Brain pericyte (primary cell): ENCODE measurements around the gene CLIC1.

ENCODE experiments used
- DNase-seq: peaks from one replicate; pipeline ENCODE4 v3.0.0-alpha.2; 2012; ENCODE audit warnings: low read depth, low spot score

The CLIC1 gene

DNA sequence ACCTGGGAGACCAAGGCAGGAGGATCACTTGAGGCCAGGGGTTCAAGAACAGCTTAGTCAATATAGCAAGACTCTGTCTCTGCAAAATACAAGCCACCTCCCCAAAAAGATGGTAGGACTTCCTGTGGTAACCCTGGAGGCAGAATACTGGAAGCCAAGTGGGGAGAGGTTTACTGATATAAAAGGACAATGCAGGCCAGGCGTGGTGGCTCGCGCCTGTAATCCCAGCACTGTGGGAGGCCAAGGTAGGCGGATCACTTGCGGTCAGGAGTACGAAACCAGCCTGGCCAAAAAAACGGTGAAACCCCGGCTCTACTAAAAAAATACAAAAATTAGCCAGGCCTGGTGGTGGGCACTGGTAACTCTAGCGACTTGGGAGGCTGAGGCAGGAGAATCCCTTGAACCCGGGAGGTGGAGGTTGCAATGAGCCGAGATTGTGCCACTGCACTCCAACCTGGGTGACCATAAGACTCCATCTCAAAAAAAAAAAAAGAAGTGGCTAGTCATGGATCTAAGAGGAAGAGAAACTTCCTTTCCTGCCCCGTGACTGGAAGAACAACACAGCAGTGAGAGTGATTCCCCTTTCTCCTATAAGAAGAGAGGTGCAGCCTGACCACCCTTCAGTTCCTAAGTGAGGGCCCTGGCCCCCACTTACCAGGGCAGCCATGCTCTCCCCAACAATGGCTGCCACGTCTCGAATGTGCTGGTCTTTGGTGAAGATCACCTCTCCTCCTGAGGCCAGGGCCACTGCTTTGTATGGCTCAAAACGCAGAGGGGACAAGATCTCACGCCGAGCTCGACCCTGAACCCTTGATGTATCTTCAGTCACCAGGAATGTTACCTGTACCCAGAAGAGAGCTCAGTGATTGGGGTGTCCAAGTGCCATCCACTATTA, 32.3 kb upstream of the CLIC1 start:
- DNase-seq: no peak

DNA sequence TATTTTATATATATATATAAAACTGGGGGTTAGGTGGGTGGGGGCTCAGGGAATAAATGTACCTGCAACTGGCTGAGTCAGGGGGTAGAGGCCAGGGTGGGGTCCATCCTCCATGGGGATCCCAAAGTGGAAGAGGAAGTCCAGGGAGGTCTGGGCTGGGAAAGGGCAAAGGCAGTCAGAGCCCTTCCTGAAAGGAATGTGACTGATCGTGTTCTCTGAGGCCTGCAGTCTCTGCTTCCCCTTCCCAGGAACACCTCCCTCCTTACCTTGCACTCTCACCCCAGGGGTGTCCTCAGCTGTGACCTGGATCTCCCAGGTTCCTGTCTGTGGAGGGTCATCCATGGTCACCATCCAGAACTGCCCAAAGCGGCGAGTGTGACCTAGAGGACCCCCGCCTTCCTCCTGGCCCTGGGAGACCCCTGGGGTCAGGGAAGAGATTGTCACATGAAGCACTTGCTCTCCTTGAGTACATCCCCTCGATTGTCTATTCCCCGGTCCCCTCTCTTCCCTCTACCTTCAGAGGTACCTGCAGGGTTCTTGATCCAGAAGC, 30.8 kb upstream of the CLIC1 start:
- no peak for DNase-seq

DNA sequence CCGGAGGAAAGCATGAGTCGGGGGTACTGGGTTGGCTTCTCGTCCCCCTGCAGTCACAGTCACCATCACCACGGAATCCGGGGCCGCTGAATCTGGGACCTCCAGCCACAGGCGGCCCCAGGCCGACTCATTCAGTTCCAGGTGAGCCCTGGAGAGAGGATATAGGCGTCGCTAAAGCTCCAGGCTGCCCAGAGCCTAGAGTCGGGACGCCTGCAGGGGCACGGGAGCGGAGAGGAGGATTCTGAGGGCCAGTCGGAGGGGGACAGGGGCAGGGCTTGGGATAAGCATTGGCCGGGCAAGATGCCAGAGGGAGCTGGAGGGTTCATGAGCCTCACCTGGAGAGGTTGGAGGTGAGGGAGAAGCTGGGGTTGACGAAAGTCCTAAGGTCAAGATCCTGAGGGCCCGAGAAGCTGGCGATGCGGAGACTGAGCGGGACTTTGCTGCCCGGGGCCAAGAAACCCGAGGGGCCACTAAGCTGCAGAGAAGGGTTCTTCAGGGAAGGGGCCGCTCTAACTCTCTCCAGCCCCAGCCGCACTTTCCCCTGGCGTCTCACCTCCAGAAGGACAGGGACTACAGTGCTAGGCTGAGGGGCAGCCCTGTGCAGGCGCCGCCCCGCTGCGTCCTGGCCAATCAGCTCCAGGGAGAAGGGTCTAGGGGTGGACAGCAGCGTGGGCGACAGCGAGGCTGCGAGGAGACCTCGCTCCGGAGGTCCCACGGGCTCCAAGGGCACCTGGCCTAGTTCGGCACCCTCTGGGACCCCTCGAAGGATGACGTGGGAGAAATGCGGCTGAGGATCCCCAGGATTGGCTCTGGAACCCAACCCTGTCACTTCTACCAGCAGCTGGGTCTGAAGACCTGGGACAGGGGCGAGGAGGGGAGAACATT, 29.8 kb upstream of the CLIC1 start:
- no peak for DNase-seq

DNA sequence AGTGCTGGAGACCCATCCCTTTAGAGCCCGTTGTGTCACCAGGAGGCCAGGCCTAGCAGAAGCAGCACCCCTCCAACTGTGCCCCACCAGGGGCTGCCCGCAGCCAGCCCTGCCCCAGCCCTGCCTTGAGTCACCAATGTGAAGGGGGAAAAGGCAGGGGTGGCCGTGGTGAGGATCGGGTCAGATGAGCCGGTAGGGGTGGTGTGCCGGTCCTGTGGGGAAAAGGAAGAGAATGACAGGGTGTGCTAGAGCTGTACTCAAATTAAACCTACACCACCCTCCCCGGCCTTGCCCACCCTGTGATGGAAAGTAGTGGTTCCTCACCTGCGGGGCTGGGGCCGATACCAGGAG, 29.2 kb upstream of the CLIC1 start:
- DNase-seq: no peak

DNA sequence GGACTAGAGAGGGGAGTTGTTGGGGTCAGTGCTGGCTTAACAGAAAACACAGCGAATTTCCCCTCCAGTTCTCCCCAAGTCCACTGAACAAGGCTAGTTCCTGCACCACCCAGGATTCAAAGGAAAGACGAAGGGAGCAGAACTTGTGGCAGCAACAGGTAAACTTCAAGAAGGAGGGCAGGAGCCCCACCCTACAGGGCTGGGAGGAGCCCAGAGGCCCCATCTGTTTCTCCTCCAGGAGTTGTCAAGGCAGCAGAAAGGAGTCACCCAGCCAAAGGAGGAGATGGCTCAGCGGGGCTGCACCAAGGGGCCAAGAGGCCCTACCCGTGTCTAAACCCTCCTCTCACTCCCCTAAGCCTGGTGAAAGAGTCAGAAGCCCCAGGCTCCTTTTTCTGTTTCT, 27.9 kb upstream of the CLIC1 start:
- no peak for DNase-seq

DNA sequence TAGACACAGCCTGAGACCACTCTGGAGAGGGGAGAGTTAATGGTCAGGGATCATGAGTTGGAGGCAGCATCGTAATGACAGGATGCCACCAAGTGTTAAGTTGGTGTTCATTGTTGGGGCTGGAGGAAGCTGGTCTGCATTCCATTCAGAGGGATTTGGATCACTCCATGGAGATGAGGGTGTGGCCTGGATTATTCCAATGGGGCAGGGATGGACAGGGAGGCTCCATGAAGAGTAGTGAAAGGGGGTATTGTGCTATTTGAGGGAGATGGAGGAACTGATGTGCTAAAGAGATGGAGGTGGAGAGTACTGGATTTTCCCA, 27.2 kb upstream of the CLIC1 start:
- no peak for DNase-seq

DNA sequence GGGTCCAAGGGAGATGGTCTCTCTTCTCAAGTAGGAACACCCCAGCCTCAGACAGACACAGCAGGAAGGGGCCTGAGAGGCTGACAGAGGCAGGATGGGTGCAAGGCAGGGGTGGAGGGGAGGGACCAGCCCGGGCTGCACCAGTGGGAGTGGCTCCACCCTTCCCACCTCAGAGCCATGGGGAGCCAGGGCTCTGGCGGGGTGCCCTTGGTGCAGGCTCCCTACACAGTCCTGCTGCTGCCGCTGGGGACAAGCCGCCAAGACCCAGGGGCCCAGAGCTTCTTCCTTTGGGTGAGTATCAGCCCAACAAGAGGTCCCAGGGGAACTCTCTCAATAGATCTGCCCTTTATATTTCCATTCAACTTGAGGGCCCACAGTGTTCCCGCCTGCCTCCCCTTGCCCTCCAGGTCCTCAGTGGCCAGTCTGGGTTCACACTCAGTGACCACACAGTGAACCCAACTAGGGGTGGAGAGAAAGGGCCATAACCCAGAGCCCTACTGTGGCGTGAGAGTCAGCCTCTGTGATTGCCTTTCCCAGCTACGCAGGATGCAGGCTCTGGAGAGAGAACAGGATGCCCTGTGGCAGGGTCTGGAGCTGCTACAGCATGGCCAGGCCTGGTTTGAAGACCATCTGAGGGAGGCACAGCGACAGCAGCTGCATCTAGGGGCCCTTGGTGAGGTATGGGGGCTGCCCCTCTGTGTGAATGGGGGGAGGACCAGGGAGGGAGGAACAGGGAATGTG, 26.7 kb upstream of the CLIC1 start:
- no peak for DNase-seq

DNA sequence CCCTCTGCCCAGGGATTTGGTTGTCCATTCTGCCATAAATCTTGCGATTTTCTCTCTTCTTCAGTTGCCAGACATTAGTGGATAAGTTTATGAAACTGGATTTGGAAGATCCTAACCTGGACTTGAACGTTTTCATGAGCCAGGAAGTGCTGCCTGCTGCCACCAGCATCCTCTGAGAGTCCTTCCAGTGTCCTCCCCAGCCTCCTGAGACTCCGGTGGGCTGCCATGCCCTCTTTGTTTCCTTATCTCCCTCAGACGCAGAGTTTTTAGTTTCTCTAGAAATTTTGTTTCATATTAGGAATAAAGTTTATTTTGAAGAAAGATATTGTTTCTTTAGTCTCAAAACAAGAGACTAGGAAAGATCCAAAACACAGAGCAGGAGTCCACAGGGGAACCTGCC, 26.0 kb upstream of the CLIC1 start, which contains the start of gene SAPCD1:
Gene SAPCD1, plus strand, starts transcription at position 301 of the 400 bp plus-strand sequence. CDS start 399 bp downstream, outside the sequence.
- no peak for DNase-seq

DNA sequence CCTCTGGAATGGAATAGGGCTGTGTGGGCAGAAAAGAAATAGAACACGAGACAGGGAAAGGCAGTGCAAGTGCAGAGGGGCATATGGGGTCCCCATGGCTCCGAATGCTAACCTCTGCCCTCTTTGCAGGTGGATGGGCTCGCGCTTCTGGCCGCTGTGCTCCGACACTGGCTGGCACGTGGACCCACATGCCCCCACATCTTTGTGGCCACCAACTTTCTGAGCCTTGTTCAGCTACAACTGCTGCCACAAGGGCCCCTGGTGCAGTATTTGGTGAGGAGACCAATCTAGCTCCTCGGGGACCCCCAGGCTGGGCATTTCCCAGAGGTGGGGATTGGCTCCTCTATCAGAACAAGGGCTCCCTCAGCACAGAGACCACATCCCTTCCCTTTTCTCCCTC, 25.0 kb upstream of the CLIC1 start:
- DNase-seq: no peak

DNA sequence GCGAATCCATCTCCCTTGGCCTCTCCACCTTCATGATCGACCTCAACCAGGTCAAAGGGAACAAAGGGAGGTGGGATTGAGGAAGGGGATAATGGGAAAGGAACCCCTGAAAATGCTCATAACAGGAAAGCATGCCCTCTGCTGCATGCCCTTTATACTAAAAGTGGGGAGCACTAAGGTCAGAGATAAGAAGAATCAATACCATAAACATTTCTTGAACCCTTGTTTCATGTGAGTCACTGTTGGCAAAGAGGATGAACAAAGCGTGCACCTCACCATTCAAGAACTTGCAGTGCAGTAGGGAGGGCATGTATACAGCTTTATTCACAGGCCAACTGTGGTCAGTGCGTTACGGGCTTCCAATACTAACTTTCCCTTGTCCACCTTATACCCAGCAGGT, 24.5 kb upstream of the CLIC1 start:
- no peak for DNase-seq

DNA sequence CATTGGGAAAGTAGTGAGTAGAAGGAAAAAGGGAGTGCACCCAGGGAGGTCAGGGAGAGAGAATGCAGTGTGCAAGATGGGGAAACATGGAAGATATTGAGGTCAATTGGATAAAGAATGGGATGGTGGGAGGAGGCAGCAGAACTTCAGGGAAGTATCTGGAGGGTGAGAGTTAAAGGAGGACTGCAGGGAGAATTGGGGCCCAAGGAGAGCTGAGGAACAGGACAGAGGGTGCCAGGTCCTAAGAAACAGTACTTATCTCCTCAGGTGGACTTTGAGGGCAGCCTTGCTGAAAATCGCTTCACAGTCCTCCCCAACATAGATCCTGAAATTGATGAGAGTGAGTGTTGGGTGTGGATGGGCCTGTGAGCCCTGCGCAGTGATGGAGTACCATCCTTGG, 22.0 kb upstream of the CLIC1 start:
- DNase-seq: no peak

DNA sequence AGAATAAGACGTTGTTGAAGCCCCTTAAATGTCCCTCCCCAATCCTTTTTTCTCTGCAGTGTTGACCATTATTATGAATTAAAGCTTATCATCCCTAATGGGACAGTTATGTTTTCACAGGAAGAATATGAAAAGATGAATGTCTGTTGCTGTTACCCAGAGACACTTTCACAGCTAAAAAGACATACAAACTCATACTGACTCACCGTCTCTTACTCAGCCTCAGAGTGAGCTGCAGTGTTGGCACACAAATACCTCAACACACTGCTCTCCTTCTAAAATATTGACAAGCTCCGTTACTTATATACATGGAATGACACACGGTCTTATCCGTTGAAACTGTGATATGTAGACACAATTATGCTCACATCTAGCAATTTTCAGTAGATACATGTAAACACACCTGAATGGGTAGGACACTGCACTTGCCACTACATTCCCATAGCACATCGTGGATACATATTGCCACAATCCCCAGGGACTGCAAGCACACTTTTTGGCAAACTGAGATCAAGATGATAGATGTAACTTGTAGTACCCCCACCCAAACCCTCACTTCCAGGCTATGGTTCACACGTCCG, 16.5 kb upstream of the CLIC1 start:
- no peak for DNase-seq

DNA sequence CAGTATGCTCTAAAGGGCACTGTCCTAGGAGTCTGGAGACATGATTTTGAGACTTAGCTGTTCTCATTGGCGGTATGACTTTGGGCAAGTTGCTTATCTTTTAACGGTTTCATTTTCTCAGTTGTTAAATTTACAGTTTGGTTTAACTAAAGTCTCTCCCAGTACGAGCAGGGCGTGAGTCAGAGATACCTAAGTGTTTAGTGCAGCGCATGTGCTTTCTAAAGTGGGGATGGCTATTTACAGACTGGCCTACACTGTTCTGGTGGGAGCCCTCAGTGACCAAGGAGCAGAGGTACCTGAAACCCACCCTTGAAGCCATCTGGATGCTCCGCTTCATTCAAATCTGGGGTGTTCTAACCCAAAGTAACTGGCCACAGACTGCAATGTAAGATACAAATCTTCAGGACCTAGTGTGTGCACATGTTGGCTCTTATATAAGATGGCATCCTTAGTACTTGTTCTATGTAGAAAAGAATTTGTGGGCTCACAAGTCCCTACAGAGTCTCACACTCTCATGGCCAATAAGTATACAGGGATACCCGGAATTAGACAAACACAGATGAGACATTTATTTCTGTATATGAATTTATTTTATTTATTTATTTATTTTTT, 14.2 kb upstream of the CLIC1 start:
- DNase-seq: no peak

DNA sequence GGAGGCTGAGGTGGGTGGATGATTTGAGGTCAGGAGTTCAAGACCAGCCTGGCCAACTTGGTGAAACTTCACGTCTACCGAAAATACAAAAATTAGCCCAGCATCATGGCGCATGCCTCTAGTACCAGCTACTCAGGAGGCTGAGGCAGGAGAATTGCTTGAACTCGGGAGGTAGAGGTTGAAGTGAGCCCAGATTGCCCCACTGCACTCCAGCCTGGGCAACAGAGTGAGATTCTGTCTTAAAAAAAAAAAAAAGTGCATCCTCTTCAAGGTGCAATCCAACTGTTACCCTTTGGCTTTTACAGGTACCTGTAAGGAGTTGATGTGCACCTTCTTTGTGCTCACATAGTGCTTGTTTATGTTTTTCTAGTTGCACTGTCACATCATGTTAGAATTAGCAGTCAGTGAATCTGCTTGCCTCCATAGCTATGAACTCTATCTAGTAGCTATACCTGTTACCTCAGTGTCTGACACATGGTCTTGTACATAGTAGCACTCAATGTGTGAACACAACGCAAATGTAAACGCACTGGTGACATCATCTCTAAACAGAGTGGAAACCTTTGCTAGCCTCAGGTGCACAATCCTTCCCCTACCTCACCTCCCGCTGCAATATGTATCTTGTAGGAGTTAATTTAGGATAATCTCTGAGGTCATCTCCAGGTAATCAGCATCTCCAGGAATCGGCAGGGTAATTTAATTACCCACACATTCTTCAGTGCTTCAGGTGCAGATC, 13.1 kb upstream of the CLIC1 start:
- no peak for DNase-seq

DNA sequence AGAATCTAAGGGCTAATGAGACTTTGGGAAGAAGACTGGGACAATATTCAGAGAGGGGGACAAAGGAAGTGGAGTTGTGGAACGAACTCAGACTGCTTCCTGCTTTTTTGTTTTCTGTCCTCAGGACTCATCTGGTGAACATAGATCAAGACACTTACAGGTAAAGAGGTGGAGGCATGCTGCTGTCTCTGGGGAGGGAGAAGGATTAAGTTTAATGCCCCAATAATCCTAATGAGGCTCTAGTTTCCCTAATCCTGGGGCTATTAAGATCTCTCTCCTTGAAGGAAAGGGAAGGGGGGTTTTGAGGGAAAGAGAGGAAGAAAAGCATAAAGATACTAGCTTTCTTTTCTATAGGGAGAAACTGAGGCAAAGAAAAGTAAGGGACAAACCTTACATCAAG, 8.1 kb upstream of the CLIC1 start:
- no peak for DNase-seq

DNA sequence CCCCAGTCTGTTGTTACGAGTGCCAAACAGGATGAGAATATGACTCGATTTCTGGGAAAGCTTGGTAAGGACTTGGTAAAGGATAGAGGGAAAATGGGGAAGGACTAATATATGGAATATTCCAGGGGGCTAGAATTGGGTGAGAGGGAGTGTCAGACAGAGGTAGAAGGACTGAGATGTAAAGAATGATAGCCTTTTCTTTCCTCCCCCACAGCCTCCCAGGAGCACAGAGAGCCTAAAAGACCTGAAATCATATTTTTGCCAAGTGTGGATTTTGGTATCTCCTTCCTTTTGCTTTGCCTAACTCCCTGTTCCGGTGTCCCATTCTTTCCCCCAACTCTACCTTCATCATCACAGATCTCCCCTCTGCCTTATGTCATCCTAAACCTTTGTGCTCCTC, 6.6 kb upstream of the CLIC1 start:
- DNase-seq: no peak

DNA sequence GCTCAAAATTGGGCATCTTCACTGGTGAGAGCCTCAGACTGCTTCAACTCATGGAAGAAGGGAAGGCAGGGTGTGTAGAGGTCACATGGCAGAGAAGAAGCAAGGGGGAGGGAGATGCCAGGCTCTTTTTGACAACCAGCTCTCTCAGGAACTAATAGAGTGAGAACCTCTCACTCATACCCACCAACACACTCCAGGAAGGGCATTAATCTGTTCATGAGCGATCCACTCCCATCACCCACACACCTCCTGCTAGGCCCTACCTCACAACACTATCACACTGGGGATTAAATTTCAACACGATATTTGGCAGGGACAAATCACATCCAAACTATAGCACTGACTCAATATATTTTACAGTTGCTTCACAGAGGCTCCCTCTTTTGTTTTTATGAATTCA, 5.5 kb upstream of the CLIC1 start:
- DNase-seq: no peak

DNA sequence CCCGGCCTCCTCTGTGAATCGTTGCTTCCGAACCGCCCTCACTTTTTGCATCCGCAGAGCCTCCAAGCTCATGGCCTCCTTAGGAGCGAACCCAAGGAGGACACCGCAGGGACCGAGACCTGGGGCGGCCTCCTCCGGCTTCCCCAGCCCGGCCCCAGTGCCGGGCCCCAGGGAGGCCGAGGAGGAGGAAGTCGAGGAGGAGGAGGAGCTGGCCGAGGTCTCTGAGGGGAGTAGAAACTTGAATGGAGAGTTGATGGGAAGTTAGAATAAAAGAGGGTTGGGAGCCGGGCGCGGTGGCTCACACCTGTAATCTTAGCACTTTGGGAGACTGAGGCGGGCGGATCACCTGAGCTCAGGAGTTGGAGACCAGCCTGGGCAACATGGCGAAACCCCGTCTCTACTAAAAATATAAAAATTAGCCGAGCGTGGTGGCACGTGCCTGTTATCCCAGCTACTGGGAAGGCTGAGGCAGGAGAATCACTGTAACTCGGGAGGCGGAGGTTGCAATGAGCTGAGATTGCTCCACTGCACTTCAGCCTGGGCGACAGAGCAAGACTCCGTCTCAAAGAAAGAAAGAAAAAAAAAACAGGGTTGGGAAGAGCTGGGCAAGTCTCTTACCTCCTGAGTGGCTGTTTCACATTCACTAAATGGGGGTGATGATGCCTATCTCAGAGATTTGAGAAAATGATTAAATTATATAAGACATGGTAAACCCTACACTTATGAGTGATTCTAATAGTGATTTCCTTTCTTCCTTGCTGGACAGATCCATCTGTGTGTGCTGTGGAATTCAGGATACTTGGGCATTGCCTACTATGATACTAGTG, 4.3 kb upstream of the CLIC1 start:
- no peak for DNase-seq

DNA sequence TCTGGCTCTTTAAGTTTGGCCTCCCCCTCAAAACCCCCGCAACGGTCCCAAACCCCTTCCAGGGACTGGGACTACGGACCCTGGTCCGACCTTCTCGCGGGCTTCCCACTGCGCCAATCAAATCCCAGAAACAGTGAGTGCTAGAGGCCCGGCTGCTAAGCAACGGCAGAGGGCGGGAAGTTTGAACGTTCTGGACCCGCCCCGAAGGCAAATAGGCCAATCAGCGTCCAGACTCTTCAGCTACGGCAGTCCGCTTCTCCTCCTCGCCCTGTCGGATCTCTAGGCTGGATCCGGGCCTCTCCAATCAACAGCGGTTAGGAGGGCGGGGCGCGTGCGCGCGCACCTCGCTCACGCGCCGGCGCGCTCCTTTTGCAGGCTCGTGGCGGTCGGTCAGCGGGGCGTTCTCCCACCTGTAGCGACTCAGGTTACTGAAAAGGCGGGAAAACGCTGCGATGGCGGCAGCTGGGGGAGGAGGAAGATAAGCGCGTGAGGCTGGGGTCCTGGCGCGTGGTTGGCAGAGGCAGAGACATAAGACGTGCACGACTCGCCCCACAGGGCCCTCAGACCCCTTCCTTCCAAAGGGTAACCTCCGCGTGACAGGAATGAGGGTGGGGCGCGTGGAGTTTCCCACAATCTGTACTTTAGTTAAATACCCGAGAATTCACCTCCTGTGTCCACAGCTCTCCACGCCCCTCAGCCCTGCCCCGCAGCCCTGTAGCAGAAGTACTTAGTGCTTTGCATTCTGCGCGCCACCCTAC, 3.5 kb upstream of the CLIC1 start, which contains the start of gene MSH5:
Gene MSH5, plus strand, starts transcription at position 367 of the 758 bp plus-strand sequence. CDS start 462 bp downstream, outside the sequence.
- DNase-seq: peak; percentile 96
